ENCODE measurements around the gene ZNF260. TPM values are rescaled to one million over a fixed set of nuclear protein-coding genes. Genes with fewer than 3 reads are reported as not detected.

ZNF260 gene
- total and polyA plus RNA-seq, 2 of the 13 experiments (the other 11 are each of a cell fraction or from before 2014, with no cell fraction given): 2.8 to 10.5 TPM

DNA sequence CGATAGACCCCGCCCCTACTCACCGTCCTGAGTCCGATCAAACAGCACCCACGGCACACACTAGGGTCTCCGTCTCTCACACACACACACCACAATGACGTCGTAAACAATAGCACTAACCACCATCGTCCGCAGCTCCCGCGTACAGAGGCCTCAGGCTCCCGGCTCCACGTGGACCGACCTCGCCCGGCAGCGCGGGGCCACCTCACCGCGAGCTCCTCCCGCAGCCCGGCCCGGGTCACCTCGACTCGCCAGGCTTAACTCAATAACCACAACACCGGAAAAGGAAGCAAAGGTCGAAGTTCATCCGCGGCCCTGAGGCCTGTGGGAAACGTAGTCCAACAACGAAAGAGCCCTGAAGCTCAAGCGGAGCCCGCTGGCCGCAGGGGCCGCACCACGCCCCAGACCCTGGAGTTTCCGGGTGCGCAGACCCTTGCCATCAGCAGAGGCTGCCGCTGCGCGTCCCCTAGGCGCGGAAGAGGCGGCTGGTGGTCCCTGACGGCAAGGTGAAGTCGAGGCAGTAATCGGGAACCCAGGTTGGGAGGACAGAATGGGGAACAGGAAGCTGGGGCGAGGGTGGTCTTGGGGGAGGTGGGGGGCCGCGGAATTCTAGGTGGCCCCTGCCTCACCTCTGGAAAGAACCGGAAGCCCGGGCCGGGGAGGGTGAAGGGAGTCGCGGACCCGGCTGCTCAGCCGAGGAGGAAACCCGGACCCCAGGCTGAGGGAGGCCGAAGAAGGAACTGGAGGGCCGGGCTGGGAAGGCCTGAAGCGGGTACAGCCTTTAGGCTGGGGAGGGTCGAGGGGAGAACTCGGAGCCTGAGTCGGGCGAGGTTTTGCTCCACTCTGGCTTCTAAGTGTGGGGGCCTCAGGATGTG, 45.2 kb upstream of the ZNF260 start, which contains the start of gene ZNF529 (continued):
- TF ChIP-seq, protein P1, sequence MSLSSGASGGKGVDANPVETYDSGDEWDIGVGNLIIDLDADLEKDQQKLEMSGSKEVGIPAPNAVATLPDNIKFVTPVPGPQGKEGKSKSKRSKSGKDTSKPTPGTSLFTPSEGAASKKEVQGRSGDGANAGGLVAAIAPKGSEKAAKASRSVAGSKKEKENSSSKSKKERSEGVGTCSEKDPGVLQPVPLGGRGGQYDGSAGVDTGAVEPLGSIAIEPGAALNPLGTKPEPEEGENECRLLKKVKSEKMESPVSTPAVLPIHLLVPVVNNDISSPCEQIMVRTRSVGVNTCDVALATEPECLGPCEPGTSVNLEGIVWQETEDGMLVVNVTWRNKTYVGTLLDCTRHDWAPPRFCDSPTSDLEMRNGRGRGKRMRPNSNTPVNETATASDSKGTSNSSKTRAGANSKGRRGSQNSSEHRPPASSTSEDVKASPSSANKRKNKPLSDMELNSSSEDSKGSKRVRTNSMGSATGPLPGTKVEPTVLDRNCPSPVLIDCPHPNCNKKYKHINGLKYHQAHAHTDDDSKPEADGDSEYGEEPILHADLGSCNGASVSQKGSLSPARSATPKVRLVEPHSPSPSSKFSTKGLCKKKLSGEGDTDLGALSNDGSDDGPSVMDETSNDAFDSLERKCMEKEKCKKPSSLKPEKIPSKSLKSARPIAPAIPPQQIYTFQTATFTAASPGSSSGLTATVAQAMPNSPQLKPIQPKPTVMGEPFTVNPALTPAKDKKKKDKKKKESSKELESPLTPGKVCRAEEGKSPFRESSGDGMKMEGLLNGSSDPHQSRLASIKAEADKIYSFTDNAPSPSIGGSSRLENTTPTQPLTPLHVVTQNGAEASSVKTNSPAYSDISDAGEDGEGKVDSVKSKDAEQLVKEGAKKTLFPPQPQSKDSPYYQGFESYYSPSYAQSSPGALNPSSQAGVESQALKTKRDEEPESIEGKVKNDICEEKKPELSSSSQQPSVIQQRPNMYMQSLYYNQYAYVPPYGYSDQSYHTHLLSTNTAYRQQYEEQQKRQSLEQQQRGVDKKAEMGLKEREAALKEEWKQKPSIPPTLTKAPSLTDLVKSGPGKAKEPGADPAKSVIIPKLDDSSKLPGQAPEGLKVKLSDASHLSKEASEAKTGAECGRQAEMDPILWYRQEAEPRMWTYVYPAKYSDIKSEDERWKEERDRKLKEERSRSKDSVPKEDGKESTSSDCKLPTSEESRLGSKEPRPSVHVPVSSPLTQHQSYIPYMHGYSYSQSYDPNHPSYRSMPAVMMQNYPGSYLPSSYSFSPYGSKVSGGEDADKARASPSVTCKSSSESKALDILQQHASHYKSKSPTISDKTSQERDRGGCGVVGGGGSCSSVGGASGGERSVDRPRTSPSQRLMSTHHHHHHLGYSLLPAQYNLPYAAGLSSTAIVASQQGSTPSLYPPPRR (CRISPR knock-in tag; IDR thresholded peaks at IDR 0.05; ENCODE audit: borderline replicate concordance): no peak
- peak; percentile 79 for TF ChIP-seq ATF7-NPFF (CRISPR knock-in tag; IDR thresholded peaks at IDR 0.05; ENCODE audit: low read depth)
- TF ChIP-seq HIVEP1 (CRISPR knock-in tag; IDR thresholded peaks at IDR 0.05): 0 out of 2 replicates have a peak, but pooled peaks have one; percentile 6
- TF ChIP-seq ZNF431 (CRISPR knock-in tag; IDR thresholded peaks at IDR 0.05; ENCODE audit: borderline replicate concordance, low read depth): peak; percentile 73; the same call in 1 of the 2 replicates
- no peak for TF ChIP-seq MLLT10 (CRISPR knock-in tag; IDR thresholded peaks at IDR 0.05)
- TF ChIP-seq MBD4 (IDR thresholded peaks at IDR 0.05; ENCODE audit: borderline replicate concordance, low read length): no peak
- no peak for TF ChIP-seq NRL (CRISPR knock-in tag; IDR thresholded peaks at IDR 0.05; ENCODE audit: borderline replicate concordance)
- TF ChIP-seq, protein P2, sequence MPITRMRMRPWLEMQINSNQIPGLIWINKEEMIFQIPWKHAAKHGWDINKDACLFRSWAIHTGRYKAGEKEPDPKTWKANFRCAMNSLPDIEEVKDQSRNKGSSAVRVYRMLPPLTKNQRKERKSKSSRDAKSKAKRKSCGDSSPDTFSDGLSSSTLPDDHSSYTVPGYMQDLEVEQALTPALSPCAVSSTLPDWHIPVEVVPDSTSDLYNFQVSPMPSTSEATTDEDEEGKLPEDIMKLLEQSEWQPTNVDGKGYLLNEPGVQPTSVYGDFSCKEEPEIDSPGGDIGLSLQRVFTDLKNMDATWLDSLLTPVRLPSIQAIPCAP (CRISPR knock-in tag; IDR thresholded peaks at IDR 0.05; ENCODE audit: low read depth): no peak
- TF ChIP-seq KDM1A (CRISPR knock-in tag; IDR thresholded peaks at IDR 0.05): no peak
- TF ChIP-seq ISX (CRISPR knock-in tag; conservative IDR thresholded peaks at IDR 0.05): 0 out of 2 replicates have a peak, but pooled peaks have one; percentile 11
- TF ChIP-seq, protein P3, sequence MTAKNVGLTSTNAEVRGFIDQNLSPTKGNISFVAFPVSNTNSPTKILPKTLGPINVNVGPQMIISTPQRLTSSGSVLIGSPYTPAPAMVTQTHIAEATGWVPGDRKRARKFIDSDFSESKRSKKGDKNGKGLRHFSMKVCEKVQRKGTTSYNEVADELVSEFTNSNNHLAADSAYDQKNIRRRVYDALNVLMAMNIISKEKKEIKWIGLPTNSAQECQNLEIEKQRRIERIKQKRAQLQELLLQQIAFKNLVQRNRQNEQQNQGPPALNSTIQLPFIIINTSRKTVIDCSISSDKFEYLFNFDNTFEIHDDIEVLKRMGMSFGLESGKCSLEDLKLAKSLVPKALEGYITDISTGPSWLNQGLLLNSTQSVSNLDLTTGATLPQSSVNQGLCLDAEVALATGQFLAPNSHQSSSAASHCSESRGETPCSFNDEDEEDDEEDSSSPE (CRISPR knock-in tag; IDR thresholded peaks at IDR 0.05): peak; percentile 61
- 0 out of 2 replicates have a peak, but pooled peaks have one; percentile 61 for TF ChIP-seq ZKSCAN8 (CRISPR knock-in tag; IDR thresholded peaks at IDR 0.05; ENCODE audit: borderline replicate concordance)
- 0 out of 2 replicates have a peak, but pooled peaks have one; percentile 77 for TF ChIP-seq ZNF552 (CRISPR knock-in tag; IDR thresholded peaks at IDR 0.05; ENCODE audit: borderline replicate concordance)
- TF ChIP-seq CREB1 (IDR thresholded peaks at IDR 0.05): peak; percentile 91; the same call in 1 of the 2 replicates
- peak; percentile 78 for TF ChIP-seq CREB1 (CRISPR knock-in tag; IDR thresholded peaks at IDR 0.05)
- TF ChIP-seq, protein P4, sequence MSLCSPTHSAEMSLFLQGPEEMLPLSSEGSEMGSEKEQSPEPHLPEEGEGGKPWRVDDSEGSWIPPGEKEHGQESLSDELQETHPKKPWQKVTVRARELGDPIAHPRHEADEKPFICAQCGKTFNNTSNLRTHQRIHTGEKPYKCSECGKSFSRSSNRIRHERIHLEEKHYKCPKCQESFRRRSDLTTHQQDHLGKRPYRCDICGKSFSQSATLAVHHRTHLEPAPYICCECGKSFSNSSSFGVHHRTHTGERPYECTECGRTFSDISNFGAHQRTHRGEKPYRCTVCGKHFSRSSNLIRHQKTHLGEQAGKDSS (CRISPR knock-in tag; IDR thresholded peaks at IDR 0.05; ENCODE audit: borderline replicate concordance, low read depth): no peak; the same call in 1 of the 2 replicates
- TF ChIP-seq SP140L (CRISPR knock-in tag; IDR thresholded peaks at IDR 0.05; ENCODE audit: borderline replicate concordance): no peak
- TF ChIP-seq, protein P5, sequence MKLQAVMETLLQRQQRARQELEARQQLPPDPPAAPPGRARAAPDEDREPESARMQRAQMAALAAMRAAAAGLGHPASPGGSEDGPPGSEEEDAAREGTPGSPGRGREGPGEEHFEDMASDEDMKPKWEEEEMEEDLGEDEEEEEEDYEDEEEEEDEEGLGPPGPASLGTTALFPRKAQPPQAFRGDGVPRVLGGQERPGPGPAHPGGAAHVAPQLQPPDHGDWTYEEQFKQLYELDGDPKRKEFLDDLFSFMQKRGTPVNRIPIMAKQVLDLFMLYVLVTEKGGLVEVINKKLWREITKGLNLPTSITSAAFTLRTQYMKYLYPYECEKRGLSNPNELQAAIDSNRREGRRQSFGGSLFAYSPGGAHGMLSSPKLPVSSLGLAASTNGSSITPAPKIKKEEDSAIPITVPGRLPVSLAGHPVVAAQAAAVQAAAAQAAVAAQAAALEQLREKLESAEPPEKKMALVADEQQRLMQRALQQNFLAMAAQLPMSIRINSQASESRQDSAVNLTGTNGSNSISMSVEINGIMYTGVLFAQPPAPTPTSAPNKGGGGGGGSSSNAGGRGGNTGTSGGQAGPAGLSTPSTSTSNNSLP (IDR thresholded peaks at IDR 0.05; ENCODE audit: low read depth, low read length): no peak
- TF ChIP-seq ARID2 (CRISPR knock-in tag; IDR thresholded peaks at IDR 0.05; ENCODE audit: borderline replicate concordance): peak; percentile 55; the same call in 1 of the 2 replicates

Measured in HepG2 (cell line).